Measurements from ENCODE around the gene TPT1.

DNA sequence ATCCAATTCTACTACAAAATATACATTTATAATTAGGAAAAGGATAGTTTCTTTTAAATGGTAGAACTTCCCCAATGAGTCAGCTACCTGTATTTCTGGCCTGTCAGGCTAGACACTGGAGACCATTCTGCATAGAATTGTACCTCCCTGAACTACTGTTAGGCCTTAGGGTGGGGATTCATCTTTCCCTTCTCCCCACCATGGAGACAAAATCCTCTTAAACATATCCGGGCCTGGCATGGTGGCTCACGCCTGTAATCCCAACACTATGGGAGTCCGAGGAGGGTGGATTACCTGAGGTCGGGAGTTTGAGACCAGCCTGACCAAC lies 24.5 kb upstream of the TPT1 start:
- TF ChIP-seq, protein P1, sequence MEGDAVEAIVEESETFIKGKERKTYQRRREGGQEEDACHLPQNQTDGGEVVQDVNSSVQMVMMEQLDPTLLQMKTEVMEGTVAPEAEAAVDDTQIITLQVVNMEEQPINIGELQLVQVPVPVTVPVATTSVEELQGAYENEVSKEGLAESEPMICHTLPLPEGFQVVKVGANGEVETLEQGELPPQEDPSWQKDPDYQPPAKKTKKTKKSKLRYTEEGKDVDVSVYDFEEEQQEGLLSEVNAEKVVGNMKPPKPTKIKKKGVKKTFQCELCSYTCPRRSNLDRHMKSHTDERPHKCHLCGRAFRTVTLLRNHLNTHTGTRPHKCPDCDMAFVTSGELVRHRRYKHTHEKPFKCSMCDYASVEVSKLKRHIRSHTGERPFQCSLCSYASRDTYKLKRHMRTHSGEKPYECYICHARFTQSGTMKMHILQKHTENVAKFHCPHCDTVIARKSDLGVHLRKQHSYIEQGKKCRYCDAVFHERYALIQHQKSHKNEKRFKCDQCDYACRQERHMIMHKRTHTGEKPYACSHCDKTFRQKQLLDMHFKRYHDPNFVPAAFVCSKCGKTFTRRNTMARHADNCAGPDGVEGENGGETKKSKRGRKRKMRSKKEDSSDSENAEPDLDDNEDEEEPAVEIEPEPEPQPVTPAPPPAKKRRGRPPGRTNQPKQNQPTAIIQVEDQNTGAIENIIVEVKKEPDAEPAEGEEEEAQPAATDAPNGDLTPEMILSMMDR (IDR thresholded peaks at IDR 0.05): no peak
- no peak for TF ChIP-seq POLR2A (IDR thresholded peaks at IDR 0.05; ENCODE audit: low read depth)
- TF ChIP-seq EP300 (IDR thresholded peaks at IDR 0.05): no peak

Measured in esophagus muscularis mucosa (tissue), 4 donors.